ENCODE measurements around the gene C16orf89.

The C16orf89 gene

GRCh38 chr16:5027575-5028235, 38.1 kb downstream of the C16orf89 start:
- no peak for DNase-seq (ENCODE audit: low read depth)

- DNase-seq (ENCODE audit: low read depth) = no peak
Observed at GRCh38 chr16:5027086-5027485, 38.7 kb downstream of the C16orf89 start.

- no peak for DNase-seq (ENCODE audit: low read depth)
Observed at GRCh38 chr16:5026664-5027063, 39.1 kb downstream of the C16orf89 start.

GRCh38 chr16:5025171-5025632, 40.6 kb downstream of the C16orf89 start:
- DNase-seq (ENCODE audit: low read depth) = no peak

GRCh38 chr16:5024632-5025031, 41.1 kb downstream of the C16orf89 start:
- DNase-seq (ENCODE audit: low read depth) = no peak

GRCh38 chr16:5022521-5022920, 43.2 kb downstream of the C16orf89 start:
- DNase-seq (ENCODE audit: low read depth) = no peak

GRCh38 chr16:5020551-5020950, 45.2 kb downstream of the C16orf89 start:
- no peak for DNase-seq (ENCODE audit: low read depth)

- DNase-seq (ENCODE audit: low read depth) = no peak
Observed at GRCh38 chr16:5019775-5020174, 46.0 kb downstream of the C16orf89 start.

- no peak for DNase-seq (ENCODE audit: low read depth)
Observed at GRCh38 chr16:5018793-5019192, 47.0 kb downstream of the C16orf89 start.

GRCh38 chr16:5017678-5017969, 48.1 kb downstream of the C16orf89 start:
- no peak for DNase-seq (ENCODE audit: low read depth)

GRCh38 chr16:5016967-5017677, 48.6 kb downstream of the C16orf89 start:
- DNase-seq (ENCODE audit: low read depth) = no peak

GRCh38 chr16:5015887-5016286, 49.9 kb downstream of the C16orf89 start:
- no peak for DNase-seq (ENCODE audit: low read depth)

GRCh38 chr16:5015351-5015750, 50.4 kb downstream of the C16orf89 start:
- no peak for DNase-seq (ENCODE audit: low read depth)

- DNase-seq (ENCODE audit: low read depth) = no peak
Observed at GRCh38 chr16:5012887-5013286, 52.9 kb downstream of the C16orf89 start.

GRCh38 chr16:5011637-5012036, 54.1 kb downstream of the C16orf89 start:
- no peak for DNase-seq (ENCODE audit: low read depth)

- no peak for DNase-seq (ENCODE audit: low read depth)
Observed at GRCh38 chr16:5010576-5011329, 55.0 kb downstream of the C16orf89 start.

- DNase-seq (ENCODE audit: low read depth) = no peak
Observed at GRCh38 chr16:5008311-5008731, 57.4 kb downstream of the C16orf89 start.

- DNase-seq (ENCODE audit: low read depth) = no peak
Observed at GRCh38 chr16:5007256-5007655, 58.5 kb downstream of the C16orf89 start.

GRCh38 chr16:5006348-5007193, 59.2 kb downstream of the C16orf89 start:
- no peak for DNase-seq (ENCODE audit: low read depth)

GRCh38 chr16:5005916-5006315, 59.8 kb downstream of the C16orf89 start:
- no peak for DNase-seq (ENCODE audit: low read depth)

GRCh38 chr16:5004311-5004710, 61.4 kb downstream of the C16orf89 start:
- DNase-seq (ENCODE audit: low read depth) = no peak

GRCh38 chr16:5003828-5004227, 61.9 kb downstream of the C16orf89 start:
- DNase-seq (ENCODE audit: low read depth) = no peak
